Adrenal gland (tissue), 12 donors: ENCODE results near the gene PLA2G10. TPM values are rescaled to one million over a fixed set of nuclear protein-coding genes. Genes with fewer than 3 reads are reported as not detected.

ENCODE experiments used
- DNase-seq, 7 donors: peaks; one replicate each; pipeline ENCODE4 v3.0.0-alpha.2; 2019 to 2020
- H3K27ac ChIP-seq, 5 donors: fragments of 200-600 bp; sonication (generic) in 4 of 5; 1 replicate in 3 of 5; 2 replicates in 2 of 5; pipeline versions ENCODE4 v1.5.1 to v1.8.0; 2016 to 2020; ENCODE audit warnings: mild to moderate bottlenecking in 1 of 5
- H3K27me3 ChIP-seq: fragments of 200-600 bp; 2 replicates; pipeline ENCODE4 v1.8.0; 2021
- H3K36me3 ChIP-seq, 2 donors: fragments of 200-600 bp; replicated peaks in 1 of 2; 1 replicate in 1 of 2; 2 replicates in 1 of 2; pipeline versions ENCODE4 v1.5.1 to v1.8.0; 2018 to 2022
- H3K4me1 ChIP-seq, 2 donors: fragments of 200-600 bp; replicated peaks in 1 of 2; 1 replicate in 1 of 2; 2 replicates in 1 of 2; pipeline versions ENCODE4 v1.5.1 to v1.8.0; 2018 to 2021
- H3K4me3 ChIP-seq, 4 donors: fragments of 200-600 bp; sonication (generic) in 3 of 4; one replicate each; pipeline ENCODE4 v1.5.1; 2016 to 2018
- H3K9me3 ChIP-seq, 3 donors: fragments of 200-600 bp; sonication (generic) in 1 of 3; replicated peaks in 1 of 3; 1 replicate in 2 of 3; 2 replicates in 1 of 3; pipeline versions ENCODE4 v1.5.1 to v1.8.0; 2016 to 2021
- POLR2A ChIP-seq, 2 donors: fragments of 450-650 bp; IDR thresholded peaks; one replicate each; pipeline ENCODE4 v1.6.1; 2017; ENCODE audit warnings: antibody characterized with exemption in 2 of 2, mild to moderate bottlenecking in 2 of 2, moderate library complexity in 1 of 2
- WGBS, 4 donors: extraction: QIAGEN DNeasy Blood & Tissue Kit in 2 of 4; methylation state at CpG; one replicate each; pipeline versions ENCODE4 v1.1.5 to v1.1.7; 2013 to 2017; 5-methylcytosine and 5-hydroxymethylcytosine counted together
- intact Hi-C, 2 donors: fragments of 100-400 bp; cut with DNase I; formaldehyde crosslinking; loops; one replicate each; pipeline versions ENCODE4 v1.14.1 to v1.15.0; 2022 to 2023
- polyA plus RNA-seq, 3 donors: library from polyadenylated mRNA; stranded (reverse); fragments of 200-250 nt in 2 of 3; fragments of 350-450 nt in 1 of 3; fragmentation: Illumina TruSeq in 1 of 3; extraction: RNeasy Lipid Tissue Mini Kit (QIAGEN cat#74804) in 1 of 3; gene quantifications; one replicate each; pipeline ENCODE4 v1.2.3, GENCODE V29; 2013 to 2014
- total RNA-seq, 9 donors: library from RNA; depleted of rRNA in 4 of 9; stranded (reverse); fragments of >200 nt in 4 of 9; fragments of 120-200 nt in 1 of 9; fragmentation: NEBNext Ultra II Directional in 1 of 9; extraction: Animal tissue kit (Norgen Biotek cat#: 25700) in 1 of 9; gene quantifications; one replicate each; pipeline versions ENCODE4 v1.1.0 to v1.2.4, GENCODE V29; 2013 to 2023
- TF ChIP-seq, protein P1 (sequence below), 6 experiments: fragments of 450-650 bp in 4 of 6; fragments of 200-600 bp in 2 of 6; sonication (generic) in 1 of 6; IDR thresholded peaks; 1 replicate in 5 of 6; 2 replicates in 1 of 6; pipeline versions ENCODE4 v1.5.1 to v1.8.0; 2016 to 2021; ENCODE audit warnings: antibody characterized with exemption in 6 of 6, mild to moderate bottlenecking in 2 of 6, moderate library complexity in 1 of 6
- donor health status: healthy with polysubstance abuse.
- donor health status: Bipolar disorder and iron deficiency.
- donor health status: DM: yes; HTN: yes; CAD: no.
- donor health status: DM: no; HTN: no; CAD: no.
- donor health status: DM: no; HTN: no; CAD: no.
- donor health status: DM: yes; HTN: yes; CAD: no.

Gene PLA2G10
- total and polyA plus RNA-seq, 12 donors: not detected

DNA sequence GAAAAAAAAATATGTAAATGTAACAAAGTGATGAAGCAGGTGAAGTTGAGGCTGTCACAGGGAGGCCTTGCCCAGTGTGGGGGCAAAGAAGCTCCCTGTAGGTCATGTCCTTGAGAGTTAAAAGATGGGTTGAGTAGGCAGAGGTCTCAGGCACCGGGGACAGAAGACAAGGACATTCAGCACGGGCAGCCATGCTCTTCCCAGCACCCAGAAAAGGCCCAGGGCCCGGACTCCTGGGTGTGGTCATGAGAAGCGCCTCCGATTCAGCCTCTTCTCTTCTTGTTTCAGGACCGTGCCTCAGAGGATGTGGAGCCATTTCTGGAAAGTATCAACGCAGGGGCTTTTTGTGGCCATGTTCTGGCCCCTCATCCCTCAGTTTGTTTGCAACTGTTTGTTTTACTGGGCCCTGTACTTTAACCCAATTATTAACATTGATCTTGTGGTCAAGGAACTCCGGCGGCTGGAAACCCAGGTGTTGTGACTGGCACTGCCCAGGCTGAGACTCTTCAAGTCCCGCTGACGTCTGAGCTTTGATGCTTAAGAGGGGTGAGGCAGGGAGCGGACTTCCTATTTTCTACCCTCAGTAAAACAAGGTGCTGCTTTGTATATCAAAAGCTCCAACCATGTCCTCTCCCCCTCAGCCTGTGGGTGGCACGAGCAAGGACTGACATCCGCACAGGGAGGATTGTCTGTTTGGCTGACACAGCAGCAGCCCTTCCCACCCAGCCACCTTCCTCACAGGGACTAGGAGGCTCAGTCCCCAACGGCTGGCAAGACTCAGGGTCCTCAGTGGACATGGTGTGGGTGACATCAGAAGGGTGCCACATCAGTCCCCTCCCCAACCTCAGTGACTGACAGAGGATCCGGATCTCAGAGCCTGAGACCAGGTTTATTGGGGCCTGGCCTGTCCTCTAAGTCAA lies 26.5 kb downstream of the PLA2G10 start:
- no peak overlapping the region for H3K4me3 ChIP-seq
- TF ChIP-seq, protein P1, sequence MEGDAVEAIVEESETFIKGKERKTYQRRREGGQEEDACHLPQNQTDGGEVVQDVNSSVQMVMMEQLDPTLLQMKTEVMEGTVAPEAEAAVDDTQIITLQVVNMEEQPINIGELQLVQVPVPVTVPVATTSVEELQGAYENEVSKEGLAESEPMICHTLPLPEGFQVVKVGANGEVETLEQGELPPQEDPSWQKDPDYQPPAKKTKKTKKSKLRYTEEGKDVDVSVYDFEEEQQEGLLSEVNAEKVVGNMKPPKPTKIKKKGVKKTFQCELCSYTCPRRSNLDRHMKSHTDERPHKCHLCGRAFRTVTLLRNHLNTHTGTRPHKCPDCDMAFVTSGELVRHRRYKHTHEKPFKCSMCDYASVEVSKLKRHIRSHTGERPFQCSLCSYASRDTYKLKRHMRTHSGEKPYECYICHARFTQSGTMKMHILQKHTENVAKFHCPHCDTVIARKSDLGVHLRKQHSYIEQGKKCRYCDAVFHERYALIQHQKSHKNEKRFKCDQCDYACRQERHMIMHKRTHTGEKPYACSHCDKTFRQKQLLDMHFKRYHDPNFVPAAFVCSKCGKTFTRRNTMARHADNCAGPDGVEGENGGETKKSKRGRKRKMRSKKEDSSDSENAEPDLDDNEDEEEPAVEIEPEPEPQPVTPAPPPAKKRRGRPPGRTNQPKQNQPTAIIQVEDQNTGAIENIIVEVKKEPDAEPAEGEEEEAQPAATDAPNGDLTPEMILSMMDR (IDR thresholded peaks at IDR 0.05): no peak
- 89 to 95% (median 90%) methylated on average over 13 to 16 of the region's 16 CpGs for WGBS, 4 donors
- H3K27ac ChIP-seq: no peak overlapping the region
- peaks cover 0 to 64% of the 10 kb centered on the region in 2 donors for H3K36me3 ChIP-seq
- no peaks in the 10 kb centered on the region for H3K9me3 ChIP-seq
- H3K27me3 ChIP-seq: no peaks in the 10 kb centered on the region
- H3K4me1 ChIP-seq: no peaks in the 10 kb centered on the region
- no peak for DNase-seq
- intact Hi-C loops: no loop called here

DNA sequence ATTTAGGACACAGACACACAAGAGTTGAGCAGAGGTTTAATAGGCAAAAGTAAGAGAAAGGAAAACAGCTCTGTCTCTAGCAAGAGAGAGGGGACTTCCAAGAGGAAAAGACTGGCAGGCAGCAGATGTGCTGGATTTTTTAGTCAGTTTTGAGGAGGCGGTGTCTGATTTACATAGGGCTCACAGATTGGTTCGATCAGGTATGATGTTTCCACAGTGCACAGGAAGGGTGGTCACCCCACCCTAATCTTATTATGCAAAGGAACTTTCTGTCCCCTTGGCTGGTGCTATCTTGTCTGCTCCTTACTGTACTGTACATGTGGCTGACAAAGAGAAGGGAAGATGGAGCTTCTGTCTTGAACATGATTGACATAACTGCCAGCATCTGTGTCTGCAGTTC lies 36.0 kb downstream of the PLA2G10 start:
- Histone ChIP-seq H3K9me3 (no peaks in the 10 kb centered on the region), H3K4me1 (no peaks in the 10 kb centered on the region), H3K4me3 (no peak overlapping the region), H3K27me3 (no peaks in the 10 kb centered on the region), H3K27ac (no peak overlapping the region), H3K36me3 (peaks cover 0 to 72% of the 10 kb centered on the region in 2 donors)
- intact Hi-C loops: no loop called here
- 86 to 97% (median 93%) methylated on average over 2 of the region's 2 CpGs for WGBS, 4 donors
- DNase-seq: no peak
- no peak for TF ChIP-seq POLR2A (IDR thresholded peaks at IDR 0.05)
- TF ChIP-seq, protein P1 (IDR thresholded peaks at IDR 0.05): no peak

DNA sequence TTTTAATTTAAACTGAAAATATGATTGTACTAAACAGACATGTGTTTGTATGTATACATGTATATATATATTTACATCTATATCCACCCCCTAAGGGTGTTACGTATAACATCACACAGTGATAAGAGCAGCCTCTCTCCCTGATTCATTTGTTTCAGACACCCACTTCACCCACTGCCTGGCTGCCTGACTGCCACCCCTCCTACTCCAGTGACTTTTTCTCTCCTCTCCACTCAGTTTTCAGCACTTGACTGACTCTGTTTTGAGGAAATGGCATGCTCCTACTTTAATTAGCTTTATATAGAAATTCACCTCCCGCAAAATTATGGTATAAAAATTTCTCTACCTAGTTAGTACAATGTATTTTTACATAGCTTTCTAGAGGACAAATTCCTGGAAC lies 41.4 kb downstream of the PLA2G10 start:
- no peak for TF ChIP-seq POLR2A (IDR thresholded peaks at IDR 0.05)
- TF ChIP-seq, protein P1 (IDR thresholded peaks at IDR 0.05): no peak
- H3K36me3 ChIP-seq: peaks cover 0 to 85% of the 10 kb centered on the region in 2 donors
- H3K9me3 ChIP-seq: no peaks in the 10 kb centered on the region
- H3K27me3 ChIP-seq: no peaks in the 10 kb centered on the region
- no peaks in the 10 kb centered on the region for H3K4me1 ChIP-seq
- no peak for DNase-seq
- intact Hi-C loops: no loop called here
- H3K27ac ChIP-seq: no peak overlapping the region
- WGBS, 4 donors: 93 to 95% (median 94%) methylated on average over 2 of the region's 2 CpGs
- H3K4me3 ChIP-seq: no peak overlapping the region

DNA sequence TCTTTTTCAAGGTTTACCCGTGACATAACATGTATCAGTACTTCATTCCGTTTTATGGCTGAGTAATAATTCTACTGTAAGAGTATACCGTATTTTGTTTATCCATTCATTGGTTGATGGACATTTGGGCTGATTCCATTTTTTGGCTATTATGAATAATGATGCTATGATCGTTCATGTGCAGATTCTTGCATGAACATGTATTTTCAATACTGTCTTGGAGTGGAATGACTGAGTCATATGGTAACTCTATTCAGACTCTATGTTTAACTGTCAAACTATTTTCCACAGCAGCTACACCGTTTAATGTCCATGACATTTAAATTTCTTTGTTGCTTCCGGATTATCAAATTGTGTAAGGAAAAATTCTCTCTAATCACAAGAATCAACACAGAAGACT lies 43.5 kb downstream of the PLA2G10 start:
- Histone ChIP-seq H3K27ac (peak overlapping the region in 1 of 5 donors; percentile 55), H3K4me1 (no peaks in the 10 kb centered on the region), H3K27me3 (no peaks in the 10 kb centered on the region), H3K4me3 (no peak overlapping the region), H3K9me3 (no peaks in the 10 kb centered on the region), H3K36me3 (peaks cover 0 to 80% of the 10 kb centered on the region in 2 donors)
- TF ChIP-seq POLR2A (IDR thresholded peaks at IDR 0.05): no peak
- TF ChIP-seq, protein P1 (IDR thresholded peaks at IDR 0.05): no peak
- 58 to 74% (median 61%) methylated on average over 6 of the region's 6 CpGs for WGBS, 4 donors
- intact Hi-C loops: no loop called here
- no peak for DNase-seq
